Central memory CD8-positive, alpha-beta T cell (primary cell): ENCODE measurements around the gene NLGN4X.

Experiments
- ATAC-seq: fragments of 150-1000 bp; cut with Tn5 transposase; replicated peaks from 2 replicates; pipeline ENCODE4 v1.10.0; 2022; ENCODE audit warnings: mild to moderate bottlenecking, moderate FRiP score, moderate number of reproducible peaks; ENCODE audit not compliant: poor library complexity, severe bottlenecking; ENCODE audit errors: extremely low read depth
- DNase-seq, 2 donors: peaks; one replicate each; pipeline ENCODE4 v3.0.0; 2021; ENCODE audit warnings: low spot score in 2 of 2
- H3K27ac Mint-ChIP-seq: one replicate; pipeline ENCODE4 v1.8.0; 2022; ENCODE audit warnings: low read depth, mild to moderate bottlenecking, moderate library complexity, mixed read lengths
- H3K27me3 Mint-ChIP-seq: one replicate; pipeline ENCODE4 v1.8.0; 2022; ENCODE audit warnings: mixed read lengths
- H3K36me3 Mint-ChIP-seq: one replicate; pipeline ENCODE4 v1.8.0; 2022; ENCODE audit warnings: mild to moderate bottlenecking, moderate library complexity, mixed read lengths; ENCODE audit not compliant: insufficient read depth
- H3K4me1 Mint-ChIP-seq: one replicate; pipeline ENCODE4 v1.8.0; 2022; ENCODE audit warnings: mixed read lengths
- H3K4me3 Mint-ChIP-seq: one replicate; pipeline ENCODE4 v1.8.0; 2022; ENCODE audit warnings: mild to moderate bottlenecking, moderate library complexity, mixed read lengths
- H3K9me3 Mint-ChIP-seq: one replicate; pipeline ENCODE4 v1.8.0; 2022; ENCODE audit warnings: mixed read lengths

NLGN4X gene

GRCh38 chrX:6024204-6024603, 204.5 kb downstream of the NLGN4X start:
- no peak overlapping the region for H3K4me3 Mint-ChIP-seq
- no peaks in the 10 kb centered on the region for H3K4me1 Mint-ChIP-seq
- no peaks in the 10 kb centered on the region for H3K9me3 Mint-ChIP-seq
- no peaks in the 10 kb centered on the region for H3K27me3 Mint-ChIP-seq
- H3K36me3 Mint-ChIP-seq = no peaks in the 10 kb centered on the region
- no peak for DNase-seq
- H3K27ac Mint-ChIP-seq = no peak overlapping the region
- ATAC-seq = no peak

GRCh38 chrX:6021316-6022091, 207.2 kb downstream of the NLGN4X start:
- no peaks in the 10 kb centered on the region for H3K27me3 Mint-ChIP-seq
- ATAC-seq = no peak
- no peak overlapping the region for H3K4me3 Mint-ChIP-seq
- no peak overlapping the region for H3K27ac Mint-ChIP-seq
- H3K9me3 Mint-ChIP-seq = no peaks in the 10 kb centered on the region
- DNase-seq = no peak
- no peaks in the 10 kb centered on the region for H3K4me1 Mint-ChIP-seq
- no peaks in the 10 kb centered on the region for H3K36me3 Mint-ChIP-seq

GRCh38 chrX:6019076-6019475, 209.6 kb downstream of the NLGN4X start:
- Mint-ChIP-seq H3K27ac (no peak overlapping the region), H3K4me3 (no peak overlapping the region), H3K27me3 (no peaks in the 10 kb centered on the region), H3K9me3 (no peaks in the 10 kb centered on the region), H3K36me3 (no peaks in the 10 kb centered on the region), H3K4me1 (no peaks in the 10 kb centered on the region)
- DNase-seq (no peak), ATAC-seq (no peak)

- no peaks in the 10 kb centered on the region for H3K9me3 Mint-ChIP-seq
Measured at GRCh38 chrX:6015423-6015822, 213.2 kb downstream of the NLGN4X start.

GRCh38 chrX:6012357-6012756, 216.3 kb downstream of the NLGN4X start:
- Mint-ChIP-seq H3K9me3 (no peaks in the 10 kb centered on the region), H3K27me3 (no peaks in the 10 kb centered on the region), H3K36me3 (no peaks in the 10 kb centered on the region), H3K4me3 (no peak overlapping the region), H3K27ac (no peak overlapping the region), H3K4me1 (no peaks in the 10 kb centered on the region)
- ATAC-seq = no peak
- no peak for DNase-seq

More at GRCh38 chrX:6015423-6015822, 213.2 kb downstream of the NLGN4X start:
- no peak for DNase-seq
- H3K27ac Mint-ChIP-seq = no peak overlapping the region
- no peak for ATAC-seq
- H3K27me3 Mint-ChIP-seq = no peaks in the 10 kb centered on the region
- H3K4me1 Mint-ChIP-seq = no peaks in the 10 kb centered on the region
- H3K36me3 Mint-ChIP-seq = no peaks in the 10 kb centered on the region
- H3K4me3 Mint-ChIP-seq = no peak overlapping the region

GRCh38 chrX:6005856-6006255, 222.8 kb downstream of the NLGN4X start:
- DNase-seq (no peak), ATAC-seq (no peak)
- no peak overlapping the region for H3K27ac Mint-ChIP-seq
- H3K9me3 Mint-ChIP-seq = no peaks in the 10 kb centered on the region
- H3K4me1 Mint-ChIP-seq = no peaks in the 10 kb centered on the region
- H3K27me3 Mint-ChIP-seq = no peaks in the 10 kb centered on the region
- H3K36me3 Mint-ChIP-seq = no peaks in the 10 kb centered on the region
- H3K4me3 Mint-ChIP-seq = no peak overlapping the region

GRCh38 chrX:6004529-6004928, 224.1 kb downstream of the NLGN4X start:
- ATAC-seq = no peak
- Mint-ChIP-seq H3K36me3 (no peaks in the 10 kb centered on the region), H3K9me3 (no peaks in the 10 kb centered on the region), H3K4me3 (no peak overlapping the region), H3K4me1 (no peaks in the 10 kb centered on the region), H3K27ac (no peak overlapping the region), H3K27me3 (no peaks in the 10 kb centered on the region)
- no peak for DNase-seq

GRCh38 chrX:6002056-6002455, 226.6 kb downstream of the NLGN4X start:
- Mint-ChIP-seq H3K36me3 (no peaks in the 10 kb centered on the region), H3K9me3 (no peaks in the 10 kb centered on the region), H3K4me3 (no peak overlapping the region), H3K27me3 (no peaks in the 10 kb centered on the region), H3K27ac (no peak overlapping the region), H3K4me1 (no peaks in the 10 kb centered on the region)
- no peak for DNase-seq
- no peak for ATAC-seq

GRCh38 chrX:5998901-5999300, 229.8 kb downstream of the NLGN4X start:
- DNase-seq (no peak), ATAC-seq (no peak)
- no peaks in the 10 kb centered on the region for H3K36me3 Mint-ChIP-seq
- H3K27me3 Mint-ChIP-seq = no peaks in the 10 kb centered on the region
- no peak overlapping the region for H3K27ac Mint-ChIP-seq
- no peaks in the 10 kb centered on the region for H3K4me1 Mint-ChIP-seq
- no peak overlapping the region for H3K4me3 Mint-ChIP-seq
- H3K9me3 Mint-ChIP-seq = no peaks in the 10 kb centered on the region

- DNase-seq = no peak
- H3K27me3 Mint-ChIP-seq = no peaks in the 10 kb centered on the region
- H3K9me3 Mint-ChIP-seq = no peaks in the 10 kb centered on the region
- ATAC-seq = no peak
- H3K27ac Mint-ChIP-seq = no peak overlapping the region
- H3K36me3 Mint-ChIP-seq = no peaks in the 10 kb centered on the region
- H3K4me3 Mint-ChIP-seq = no peak overlapping the region
- no peaks in the 10 kb centered on the region for H3K4me1 Mint-ChIP-seq
Measured at GRCh38 chrX:5998456-5998855, 230.2 kb downstream of the NLGN4X start.

GRCh38 chrX:5991393-5991792, 237.3 kb downstream of the NLGN4X start:
- ATAC-seq (no peak), DNase-seq (no peak)
- no peak overlapping the region for H3K4me3 Mint-ChIP-seq
- H3K36me3 Mint-ChIP-seq = no peaks in the 10 kb centered on the region
- H3K9me3 Mint-ChIP-seq = no peaks in the 10 kb centered on the region
- no peaks in the 10 kb centered on the region for H3K4me1 Mint-ChIP-seq
- H3K27me3 Mint-ChIP-seq = no peaks in the 10 kb centered on the region
- H3K27ac Mint-ChIP-seq = no peak overlapping the region

- H3K4me1 Mint-ChIP-seq = no peaks in the 10 kb centered on the region
- no peaks in the 10 kb centered on the region for H3K36me3 Mint-ChIP-seq
- no peak overlapping the region for H3K4me3 Mint-ChIP-seq
- DNase-seq (no peak), ATAC-seq (no peak)
- peaks cover 5% of the 10 kb centered on the region for H3K9me3 Mint-ChIP-seq
- H3K27ac Mint-ChIP-seq = no peak overlapping the region
- H3K27me3 Mint-ChIP-seq = no peaks in the 10 kb centered on the region
Measured at GRCh38 chrX:5979338-5979737, 249.3 kb downstream of the NLGN4X start.

- ATAC-seq = no peak
- Mint-ChIP-seq H3K27ac (no peak overlapping the region), H3K27me3 (no peaks in the 10 kb centered on the region), H3K4me1 (no peaks in the 10 kb centered on the region), H3K4me3 (no peak overlapping the region), H3K36me3 (no peaks in the 10 kb centered on the region), H3K9me3 (no peaks in the 10 kb centered on the region)
- DNase-seq = no peak
Measured at GRCh38 chrX:5976332-5976731, 252.3 kb downstream of the NLGN4X start.
